HL-60 (cell line): Measurements from ENCODE around the gene ADAMTS10.

Experiments
- DNase-seq, 2 experiments: peaks; one replicate each; pipeline ENCODE4 v3.0.0-alpha.2; 2010 to 2020; ENCODE audit warnings: low read depth in 1 of 2, low spot score in 1 of 2
- H3K27ac ChIP-seq: fragments of 250-450 bp; sonication (Bioruptor Pico); replicated peaks from 2 replicates; pipeline ENCODE4 v1.5.1; 2020; ENCODE audit warnings: mild to moderate bottlenecking, moderate library complexity
- H3K27me3 ChIP-seq: fragments of 250-450 bp; sonication (Bioruptor Pico); 2 replicates; pipeline ENCODE4 v1.5.1; 2021; ENCODE audit warnings: mild to moderate bottlenecking, moderate library complexity; ENCODE audit not compliant: insufficient read depth, poor library complexity, severe bottlenecking
- H3K4me3 ChIP-seq: replicated peaks from 2 replicates; pipeline ENCODE4 v1.5.1; 2011; ENCODE audit warnings: mild to moderate bottlenecking, control low read depth, low read length; ENCODE audit not compliant: insufficient read depth
- GABPA ChIP-seq: IDR thresholded peaks from 2 replicates; pipeline ENCODE4 v1.6.1; 2012; ENCODE audit warnings: low read depth
- POLR2AphosphoS5 ChIP-seq: IDR thresholded peaks from 2 replicates; pipeline ENCODE4 v1.6.1; 2012; ENCODE audit warnings: low read depth
- SPI1 ChIP-seq: IDR thresholded peaks from 2 replicates; pipeline ENCODE4 v1.6.1; 2012; ENCODE audit warnings: low read depth, mild to moderate bottlenecking, borderline replicate concordance
- TF ChIP-seq, protein P1 (sequence below): IDR thresholded peaks from one replicate; pipeline ENCODE4 v1.5.1; 2011; ENCODE audit warnings: low read length, control low read depth, inconsistent platforms; ENCODE audit not compliant: insufficient read depth
- TF ChIP-seq, protein P2 (sequence below): IDR thresholded peaks from 2 replicates; pipeline ENCODE4 v1.6.1; 2012; ENCODE audit warnings: low read depth; ENCODE audit not compliant: insufficient replicate concordance

Gene ADAMTS10

DNA sequence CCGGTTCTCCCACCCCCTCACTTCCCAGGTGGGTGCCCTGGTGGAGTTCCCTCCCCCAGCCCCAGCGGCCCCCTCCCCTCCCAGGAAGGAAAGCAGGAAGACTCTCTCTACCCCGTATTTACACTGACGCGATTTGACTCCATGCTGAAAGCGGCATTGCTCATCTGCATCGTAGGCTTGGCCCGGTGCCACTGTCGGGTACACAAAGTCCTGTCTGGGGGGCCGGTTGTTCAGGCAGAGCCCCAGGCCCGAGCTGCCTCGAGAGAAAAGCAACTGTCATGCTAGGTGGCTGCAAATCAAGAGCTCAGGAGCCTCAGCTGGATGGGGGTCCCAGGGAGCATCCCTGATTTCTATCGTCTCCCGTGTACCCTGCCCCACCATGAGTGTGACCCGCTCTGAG is 14.9 kb downstream of the ADAMTS10 start:
- H3K4me3 ChIP-seq: no peak overlapping the region
- peaks cover 3% of the 10 kb centered on the region for H3K27me3 ChIP-seq
- no peak for DNase-seq
- H3K27ac ChIP-seq: no peak overlapping the region
- TF ChIP-seq GABPA (no peak), SPI1 (no peak), POLR2AphosphoS5 (no peak)
- TF ChIP-seq, protein P1, sequence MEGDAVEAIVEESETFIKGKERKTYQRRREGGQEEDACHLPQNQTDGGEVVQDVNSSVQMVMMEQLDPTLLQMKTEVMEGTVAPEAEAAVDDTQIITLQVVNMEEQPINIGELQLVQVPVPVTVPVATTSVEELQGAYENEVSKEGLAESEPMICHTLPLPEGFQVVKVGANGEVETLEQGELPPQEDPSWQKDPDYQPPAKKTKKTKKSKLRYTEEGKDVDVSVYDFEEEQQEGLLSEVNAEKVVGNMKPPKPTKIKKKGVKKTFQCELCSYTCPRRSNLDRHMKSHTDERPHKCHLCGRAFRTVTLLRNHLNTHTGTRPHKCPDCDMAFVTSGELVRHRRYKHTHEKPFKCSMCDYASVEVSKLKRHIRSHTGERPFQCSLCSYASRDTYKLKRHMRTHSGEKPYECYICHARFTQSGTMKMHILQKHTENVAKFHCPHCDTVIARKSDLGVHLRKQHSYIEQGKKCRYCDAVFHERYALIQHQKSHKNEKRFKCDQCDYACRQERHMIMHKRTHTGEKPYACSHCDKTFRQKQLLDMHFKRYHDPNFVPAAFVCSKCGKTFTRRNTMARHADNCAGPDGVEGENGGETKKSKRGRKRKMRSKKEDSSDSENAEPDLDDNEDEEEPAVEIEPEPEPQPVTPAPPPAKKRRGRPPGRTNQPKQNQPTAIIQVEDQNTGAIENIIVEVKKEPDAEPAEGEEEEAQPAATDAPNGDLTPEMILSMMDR: no peak
- TF ChIP-seq, protein P2, sequence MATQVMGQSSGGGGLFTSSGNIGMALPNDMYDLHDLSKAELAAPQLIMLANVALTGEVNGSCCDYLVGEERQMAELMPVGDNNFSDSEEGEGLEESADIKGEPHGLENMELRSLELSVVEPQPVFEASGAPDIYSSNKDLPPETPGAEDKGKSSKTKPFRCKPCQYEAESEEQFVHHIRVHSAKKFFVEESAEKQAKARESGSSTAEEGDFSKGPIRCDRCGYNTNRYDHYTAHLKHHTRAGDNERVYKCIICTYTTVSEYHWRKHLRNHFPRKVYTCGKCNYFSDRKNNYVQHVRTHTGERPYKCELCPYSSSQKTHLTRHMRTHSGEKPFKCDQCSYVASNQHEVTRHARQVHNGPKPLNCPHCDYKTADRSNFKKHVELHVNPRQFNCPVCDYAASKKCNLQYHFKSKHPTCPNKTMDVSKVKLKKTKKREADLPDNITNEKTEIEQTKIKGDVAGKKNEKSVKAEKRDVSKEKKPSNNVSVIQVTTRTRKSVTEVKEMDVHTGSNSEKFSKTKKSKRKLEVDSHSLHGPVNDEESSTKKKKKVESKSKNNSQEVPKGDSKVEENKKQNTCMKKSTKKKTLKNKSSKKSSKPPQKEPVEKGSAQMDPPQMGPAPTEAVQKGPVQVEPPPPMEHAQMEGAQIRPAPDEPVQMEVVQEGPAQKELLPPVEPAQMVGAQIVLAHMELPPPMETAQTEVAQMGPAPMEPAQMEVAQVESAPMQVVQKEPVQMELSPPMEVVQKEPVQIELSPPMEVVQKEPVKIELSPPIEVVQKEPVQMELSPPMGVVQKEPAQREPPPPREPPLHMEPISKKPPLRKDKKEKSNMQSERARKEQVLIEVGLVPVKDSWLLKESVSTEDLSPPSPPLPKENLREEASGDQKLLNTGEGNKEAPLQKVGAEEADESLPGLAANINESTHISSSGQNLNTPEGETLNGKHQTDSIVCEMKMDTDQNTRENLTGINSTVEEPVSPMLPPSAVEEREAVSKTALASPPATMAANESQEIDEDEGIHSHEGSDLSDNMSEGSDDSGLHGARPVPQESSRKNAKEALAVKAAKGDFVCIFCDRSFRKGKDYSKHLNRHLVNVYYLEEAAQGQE: no peak

DNA sequence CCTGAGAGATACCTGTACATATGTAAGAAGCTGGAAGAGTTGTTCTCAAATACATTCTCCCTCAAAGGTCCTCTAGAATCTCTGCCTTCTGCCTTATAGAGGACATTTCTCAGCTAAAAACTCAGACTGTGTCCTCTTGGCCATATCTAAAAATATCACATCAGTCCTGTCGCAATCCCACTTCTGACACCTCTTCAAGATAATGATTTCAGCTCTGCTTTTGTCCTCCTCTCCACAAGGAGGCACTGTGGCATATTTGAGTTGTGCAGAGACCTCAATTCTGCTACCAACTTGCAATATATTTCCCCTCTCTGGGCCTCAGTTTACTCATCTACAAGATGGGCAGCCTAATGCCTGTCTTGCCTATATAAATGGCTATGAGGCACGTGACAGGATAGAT is 16.6 kb downstream of the ADAMTS10 start:
- H3K27me3 ChIP-seq: peaks cover 3% of the 10 kb centered on the region
- no peak for DNase-seq
- TF ChIP-seq, protein P2: no peak
- TF ChIP-seq, protein P1: no peak
- no peak for TF ChIP-seq POLR2AphosphoS5
- H3K27ac ChIP-seq: no peak overlapping the region
- H3K4me3 ChIP-seq: no peak overlapping the region

DNA sequence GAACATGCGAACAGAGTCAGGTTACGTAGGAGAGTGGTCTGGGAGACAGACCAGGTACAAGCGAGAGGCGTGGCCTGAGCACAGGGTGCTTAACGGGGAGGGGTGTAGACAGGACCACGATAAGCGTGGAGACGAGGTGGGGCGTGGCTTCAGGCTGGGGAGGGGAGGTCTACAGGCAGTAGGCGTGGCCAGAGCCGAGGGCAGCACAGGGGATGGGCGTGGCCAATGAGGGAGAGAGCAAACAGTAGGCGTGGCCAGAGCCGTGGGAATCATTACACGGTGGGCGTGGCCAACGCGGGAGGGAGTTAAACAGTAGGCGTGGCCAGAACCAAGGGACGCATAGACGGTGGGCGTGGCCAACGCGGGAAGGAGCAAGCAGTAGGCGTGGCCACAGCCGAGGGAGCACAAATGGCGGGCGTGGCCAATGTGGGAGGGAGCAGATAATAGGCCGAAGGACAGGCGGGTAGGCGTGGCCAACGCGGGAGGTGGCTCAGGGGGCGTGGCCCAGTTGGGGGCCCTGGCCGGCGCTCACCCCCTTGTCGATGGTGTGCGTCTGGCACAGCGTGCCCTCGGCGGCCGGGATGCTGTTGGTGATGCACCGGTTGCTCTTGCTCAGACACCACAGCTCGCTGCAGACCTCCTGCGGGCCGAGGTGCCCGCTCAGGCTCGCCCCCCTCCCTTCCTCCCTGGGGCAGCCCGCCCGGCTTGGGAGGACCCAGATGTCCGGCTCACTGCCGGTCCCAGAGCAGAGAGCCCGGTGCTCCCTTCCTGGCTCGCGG is 18.1 kb downstream of the ADAMTS10 start:
- Histone ChIP-seq H3K27me3 (peaks cover 3% of the 10 kb centered on the region), H3K4me3 (no peak overlapping the region), H3K27ac (no peak overlapping the region)
- peak in 1 of 2 experiments; percentile 14 for DNase-seq
- TF ChIP-seq, protein P2: no peak
- TF ChIP-seq GABPA: no peak
- TF ChIP-seq, protein P1: no peak
- no peak for TF ChIP-seq SPI1
- TF ChIP-seq POLR2AphosphoS5: no peak
